GM20431 (cell line): ENCODE data around the gene PCNX1.

Experiments
- in situ Hi-C: fragments of 300-500 bp; cut with MseI, MboI; formaldehyde crosslinking; loops from one replicate; pipeline ENCODE4 v1.15.0; 2020; ENCODE audit warnings: low sequenced_read_pairs; ENCODE audit not compliant: unreplicated experiment

Gene PCNX1

GRCh38 chr14:71115821-71116567, 208.7 kb downstream of the PCNX1 start:
- in situ Hi-C loops = no loop called here

GRCh38 chr14:71116568-71117122, 209.4 kb downstream of the PCNX1 start:
- in situ Hi-C loops = no loop called here

GRCh38 chr14:71117839-71118743, 210.8 kb downstream of the PCNX1 start:
- in situ Hi-C loops = no loop called here

- in situ Hi-C loops = no loop called here
These were observed 211.8 kb downstream of the PCNX1 start for GRCh38 chr14:71119075-71119474.

- in situ Hi-C loops = no loop called here
These were observed 212.6 kb downstream of the PCNX1 start for GRCh38 chr14:71119832-71120231.

GRCh38 chr14:71121001-71121400, 213.7 kb downstream of the PCNX1 start:
- in situ Hi-C loops = no loop called here

GRCh38 chr14:71121711-71122110, 214.5 kb downstream of the PCNX1 start:
- in situ Hi-C loops = no loop called here

GRCh38 chr14:71122866-71123565, 215.8 kb downstream of the PCNX1 start:
- in situ Hi-C loops = no loop called here

GRCh38 chr14:71123579-71124135, 216.4 kb downstream of the PCNX1 start:
- in situ Hi-C loops = no loop called here

GRCh38 chr14:71129716-71130490, 222.6 kb downstream of the PCNX1 start:
- in situ Hi-C loops = loop anchor here (10.0 kb wide), 1 partner anchor 625 kb away; no protein-coding TSS in a partner anchor

GRCh38 chr14:71130491-71131179, 223.4 kb downstream of the PCNX1 start:
- in situ Hi-C loops = loop anchor here (10.0 kb wide), 1 partner anchor 624 kb away; no protein-coding TSS in a partner anchor

- in situ Hi-C loops = loop anchor here (10.0 kb wide), 1 partner anchor 622 kb away; no protein-coding TSS in a partner anchor
These were observed 226.0 kb downstream of the PCNX1 start for GRCh38 chr14:71133296-71133695.

GRCh38 chr14:71135496-71135895, 228.2 kb downstream of the PCNX1 start:
- in situ Hi-C loops = loop anchor here (10.0 kb wide), 1 partner anchor 619 kb away; no protein-coding TSS in a partner anchor

GRCh38 chr14:71135911-71136310, 228.7 kb downstream of the PCNX1 start:
- in situ Hi-C loops = loop anchor here (10.0 kb wide), 1 partner anchor 619 kb away; no protein-coding TSS in a partner anchor

- in situ Hi-C loops = loop anchor here (10.0 kb wide), 1 partner anchor 618 kb away; no protein-coding TSS in a partner anchor
These were observed 229.3 kb downstream of the PCNX1 start for GRCh38 chr14:71136386-71137060.

GRCh38 chr14:71137536-71138447, 230.5 kb downstream of the PCNX1 start:
- in situ Hi-C loops = loop anchor here (10.0 kb wide), 1 partner anchor 617 kb away; no protein-coding TSS in a partner anchor
